AG09319 (cell line): ENCODE measurements around the gene SUPT3H.

Source experiments
- DNase-seq: peaks from one replicate; pipeline ENCODE4 v3.0.0-alpha.2; 2010; ENCODE audit warnings: low read depth; ENCODE audit errors: extremely low read depth
- CTCF ChIP-seq: IDR thresholded peaks from 2 replicates; pipeline ENCODE4 v1.5.1; 2011; ENCODE audit warnings: low read depth, mild to moderate bottlenecking, inconsistent platforms, low read length, moderate library complexity

SUPT3H gene

GRCh38 chr6:45024610-45025009, 353.1 kb downstream of the SUPT3H start:
- DNase-seq = no peak
- no peak for TF ChIP-seq CTCF

- no peak for TF ChIP-seq CTCF
- no peak for DNase-seq
Measured at GRCh38 chr6:45021676-45022075, 356.1 kb downstream of the SUPT3H start.

- no peak for DNase-seq
- TF ChIP-seq CTCF = no peak
Measured at GRCh38 chr6:45012687-45013086, 365.0 kb downstream of the SUPT3H start.

GRCh38 chr6:45009576-45009975, 368.2 kb downstream of the SUPT3H start:
- no peak for TF ChIP-seq CTCF
- no peak for DNase-seq

- TF ChIP-seq CTCF = no peak
- DNase-seq = no peak
Measured at GRCh38 chr6:45006893-45007292, 370.8 kb downstream of the SUPT3H start.

- DNase-seq = no peak
- TF ChIP-seq CTCF = no peak
Measured at GRCh38 chr6:45003961-45004360, 373.8 kb downstream of the SUPT3H start.

- TF ChIP-seq CTCF = no peak
- DNase-seq = no peak
Measured at GRCh38 chr6:45003387-45003786, 374.3 kb downstream of the SUPT3H start.
